Mucosa of stomach (tissue), 1 donor: ENCODE results near the gene PEX1.
A peak's percentile ranks its signal among the peaks of the same experiment; 100 is the strongest.
"Not testable (repeated sequence)": the region's sequence is repeated elsewhere in the genome, so short reads cannot be mapped to it uniquely, and the experiment has no call there.

ENCODE experiments used
- H3K27me3 ChIP-seq: one replicate; pipeline ENCODE4 v1.7.0; 2013; ENCODE audit warnings: mild to moderate bottlenecking, low read length; ENCODE audit not compliant: control insufficient read depth, insufficient read depth
- H3K36me3 ChIP-seq: one replicate; pipeline ENCODE4 v1.7.0; 2013; ENCODE audit warnings: low read length; ENCODE audit not compliant: control insufficient read depth, insufficient read depth
- H3K4me1 ChIP-seq: one replicate; pipeline ENCODE4 v1.7.0; 2013; ENCODE audit warnings: mild to moderate bottlenecking, low read length; ENCODE audit not compliant: control insufficient read depth, insufficient read depth
- H3K4me3 ChIP-seq: one replicate; pipeline ENCODE4 v1.7.0; 2013; ENCODE audit warnings: low read length
- H3K9ac ChIP-seq: one replicate; pipeline ENCODE4 v1.7.0; 2013; ENCODE audit warnings: mild to moderate bottlenecking, low read length, moderate library complexity
- H3K9me3 ChIP-seq: one replicate; pipeline ENCODE4 v1.7.0; 2013; ENCODE audit warnings: mild to moderate bottlenecking, low read length, moderate library complexity; ENCODE audit not compliant: control insufficient read depth
- donor health status: Pancreatic carcinoma.

The PEX1 gene

DNA sequence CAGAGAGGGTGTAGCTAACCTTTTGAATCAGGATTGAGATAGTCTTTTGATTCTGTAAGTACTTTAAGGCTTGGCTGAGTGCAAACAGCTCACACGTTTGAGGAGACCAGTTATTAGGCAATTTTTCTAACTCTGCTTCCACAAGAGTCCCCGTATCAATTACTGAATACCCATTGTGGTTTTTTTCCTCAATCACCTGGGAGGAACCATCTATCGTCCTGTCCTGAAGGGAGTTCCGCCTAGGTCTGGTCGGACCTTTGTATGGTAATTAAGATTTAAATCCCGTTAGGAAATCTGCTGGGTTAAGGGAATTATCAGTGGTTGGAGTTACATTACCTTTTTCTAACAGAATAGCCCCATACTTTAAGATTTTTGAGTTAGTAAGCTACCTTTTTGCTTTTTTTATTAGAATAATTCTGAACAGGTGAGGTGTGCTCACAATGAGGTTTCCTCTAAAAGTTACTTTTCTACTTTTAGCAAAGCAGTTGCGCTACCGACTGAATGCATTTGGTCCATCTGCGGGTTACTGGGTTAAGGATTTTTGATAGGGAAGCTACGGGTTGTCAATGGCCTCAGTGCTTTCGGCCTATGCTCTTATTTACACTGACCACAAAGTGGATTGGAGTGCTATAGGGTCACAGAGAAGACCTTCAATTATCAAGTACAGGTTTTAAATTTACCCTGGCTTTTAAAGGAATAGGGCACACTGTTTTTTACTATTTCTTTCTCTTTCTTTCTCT, 52.3 kb downstream of the PEX1 start:
- H3K4me3 ChIP-seq, H3K9me3 ChIP-seq, H3K36me3 ChIP-seq, H3K27me3 ChIP-seq, H3K4me1 ChIP-seq, H3K9ac ChIP-seq: not testable (repeated sequence)

DNA sequence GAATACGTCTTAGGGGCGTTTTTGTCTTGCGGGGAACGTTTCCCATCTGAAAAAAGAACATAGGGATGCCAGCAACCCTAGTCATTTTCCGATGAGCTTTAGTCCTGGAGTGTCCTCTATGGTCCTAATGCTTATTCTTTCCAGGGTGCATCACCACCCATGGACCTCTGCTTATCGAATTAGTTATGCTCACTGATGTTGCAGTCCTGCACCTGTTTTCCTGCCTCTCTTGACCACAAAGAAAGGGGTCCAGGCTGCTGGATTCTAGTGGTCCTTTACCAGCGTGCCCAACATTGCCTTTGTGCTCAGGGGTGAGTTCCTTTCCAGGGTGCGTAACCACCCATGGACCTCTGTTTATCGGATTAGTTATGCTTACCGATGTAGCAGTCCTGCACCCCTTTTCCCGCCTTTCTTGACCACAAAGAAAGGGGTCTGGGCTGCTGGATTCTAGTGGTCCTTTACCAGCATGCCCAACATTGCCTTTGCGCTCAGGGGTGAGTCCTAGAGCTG, 53.0 kb downstream of the PEX1 start:
- H3K36me3 ChIP-seq, H3K4me3 ChIP-seq, H3K4me1 ChIP-seq, H3K9me3 ChIP-seq, H3K27me3 ChIP-seq, H3K9ac ChIP-seq: not testable (repeated sequence)

DNA sequence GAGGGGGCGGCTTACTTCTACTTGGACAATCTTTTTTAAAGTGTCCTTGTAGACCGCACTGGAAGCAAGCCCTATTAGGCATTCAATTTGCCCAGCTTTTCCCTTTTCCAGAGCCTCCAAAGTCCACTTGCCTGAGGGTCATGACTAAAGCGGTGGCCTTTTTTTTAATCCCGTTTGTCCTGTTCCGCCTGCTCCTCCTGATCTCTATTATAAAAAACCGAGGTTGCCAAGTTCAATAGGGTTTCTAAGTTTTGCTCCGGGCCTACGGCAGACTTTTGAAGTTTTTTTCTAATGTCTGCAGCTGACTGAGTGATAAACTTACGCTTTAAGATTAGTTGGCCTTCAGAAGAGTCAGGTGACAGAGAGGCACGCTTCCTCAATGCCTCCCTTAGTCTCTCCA, 54.3 kb downstream of the PEX1 start:
- not testable (repeated sequence) for H3K9me3 ChIP-seq, H3K4me1 ChIP-seq, H3K9ac ChIP-seq, H3K27me3 ChIP-seq, H3K36me3 ChIP-seq, H3K4me3 ChIP-seq

DNA sequence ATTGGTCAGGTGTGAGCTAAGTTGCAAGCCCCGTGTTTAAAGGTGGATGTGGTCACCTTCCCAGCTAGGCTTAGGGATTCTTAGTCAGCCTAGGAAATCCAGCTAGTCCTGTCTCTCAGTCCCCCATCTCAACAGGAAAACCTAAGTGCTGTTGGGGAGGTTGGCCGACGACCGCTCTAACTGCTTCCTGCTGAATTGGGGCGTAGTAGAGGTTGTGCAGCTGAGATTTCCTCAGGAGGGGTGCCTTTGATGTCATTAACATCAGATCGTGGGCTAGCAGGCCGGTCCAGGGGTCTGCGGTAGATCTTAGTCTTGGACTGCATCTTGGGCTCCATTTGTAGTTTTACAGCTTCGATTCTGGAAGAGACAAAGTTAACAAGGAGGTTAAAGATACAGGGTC, 59.7 kb downstream of the PEX1 start:
- not testable (repeated sequence) for H3K27me3 ChIP-seq, H3K36me3 ChIP-seq, H3K9ac ChIP-seq, H3K9me3 ChIP-seq, H3K4me3 ChIP-seq, H3K4me1 ChIP-seq

DNA sequence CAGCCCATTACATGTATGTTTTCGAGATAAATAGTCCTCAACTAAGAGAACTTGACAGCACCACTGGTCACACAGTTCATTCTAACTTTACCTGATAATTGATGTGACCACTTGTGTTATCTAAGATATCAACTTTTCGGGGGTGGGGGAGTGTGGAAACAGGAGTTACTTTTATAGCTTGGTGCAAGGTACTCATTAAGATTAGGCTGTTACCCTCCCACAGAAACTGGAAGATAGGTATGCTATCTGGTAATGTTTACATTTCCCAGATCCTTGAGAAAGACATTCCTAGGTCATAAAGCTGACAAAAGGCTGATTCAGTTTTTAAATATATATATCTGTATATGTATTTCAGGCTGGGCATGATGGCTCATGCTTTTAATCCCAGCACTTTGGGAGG, 61.6 kb downstream of the PEX1 start:
- H3K9ac ChIP-seq: no peak overlapping the region
- no peaks in the 10 kb centered on the region for H3K9me3 ChIP-seq
- no peaks in the 10 kb centered on the region for H3K4me1 ChIP-seq
- H3K4me3 ChIP-seq: no peak overlapping the region
- no peaks in the 10 kb centered on the region for H3K27me3 ChIP-seq
- no peaks in the 10 kb centered on the region for H3K36me3 ChIP-seq

DNA sequence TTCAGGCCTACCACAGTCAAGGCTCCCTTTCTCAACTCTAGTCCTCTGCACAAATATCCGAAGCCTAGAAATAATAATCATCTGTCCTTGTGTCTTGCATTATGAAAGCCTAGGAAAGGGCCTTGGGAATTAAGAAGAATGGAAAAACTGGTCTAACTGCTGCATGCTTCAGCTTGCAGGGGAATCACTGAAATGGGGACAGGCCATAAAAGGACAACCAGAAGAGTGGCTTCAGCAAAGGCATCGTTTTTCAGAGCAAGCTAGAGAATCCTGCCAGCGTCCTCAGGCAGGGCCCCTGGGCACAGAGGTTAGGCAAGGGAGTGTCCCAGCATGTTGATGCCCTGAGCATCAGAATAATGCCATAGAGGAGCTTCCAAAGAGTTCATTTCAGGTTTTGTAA, 63.8 kb downstream of the PEX1 start:
- H3K4me3 ChIP-seq: no peak overlapping the region
- H3K4me1 ChIP-seq: peaks cover 6% of the 10 kb centered on the region
- H3K36me3 ChIP-seq: no peaks in the 10 kb centered on the region
- no peaks in the 10 kb centered on the region for H3K9me3 ChIP-seq
- no peaks in the 10 kb centered on the region for H3K27me3 ChIP-seq
- no peak overlapping the region for H3K9ac ChIP-seq

DNA sequence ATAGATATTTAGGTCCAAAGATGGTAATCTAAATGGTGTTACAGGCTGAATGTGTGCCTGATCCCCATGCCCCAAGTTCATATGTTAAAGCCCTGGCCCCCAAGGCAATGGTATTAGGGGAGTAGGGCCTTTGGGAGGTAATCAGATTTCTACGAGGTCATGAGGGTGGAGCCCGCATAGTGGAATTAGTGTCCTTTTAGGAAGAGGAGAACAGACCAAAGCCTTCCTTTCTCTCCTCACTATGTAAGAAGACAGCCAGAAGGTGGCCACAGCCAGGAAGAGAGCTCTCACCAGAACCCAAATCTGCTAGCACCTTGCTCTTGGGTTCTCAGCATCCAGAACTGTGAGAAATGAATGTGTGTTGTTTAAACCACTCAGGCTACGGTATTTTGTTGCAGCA, 65.8 kb downstream of the PEX1 start:
- no peaks in the 10 kb centered on the region for H3K9me3 ChIP-seq
- no peak overlapping the region for H3K9ac ChIP-seq
- no peak overlapping the region for H3K4me3 ChIP-seq
- H3K4me1 ChIP-seq: peaks cover 6% of the 10 kb centered on the region
- H3K27me3 ChIP-seq: no peaks in the 10 kb centered on the region
- H3K36me3 ChIP-seq: no peaks in the 10 kb centered on the region

DNA sequence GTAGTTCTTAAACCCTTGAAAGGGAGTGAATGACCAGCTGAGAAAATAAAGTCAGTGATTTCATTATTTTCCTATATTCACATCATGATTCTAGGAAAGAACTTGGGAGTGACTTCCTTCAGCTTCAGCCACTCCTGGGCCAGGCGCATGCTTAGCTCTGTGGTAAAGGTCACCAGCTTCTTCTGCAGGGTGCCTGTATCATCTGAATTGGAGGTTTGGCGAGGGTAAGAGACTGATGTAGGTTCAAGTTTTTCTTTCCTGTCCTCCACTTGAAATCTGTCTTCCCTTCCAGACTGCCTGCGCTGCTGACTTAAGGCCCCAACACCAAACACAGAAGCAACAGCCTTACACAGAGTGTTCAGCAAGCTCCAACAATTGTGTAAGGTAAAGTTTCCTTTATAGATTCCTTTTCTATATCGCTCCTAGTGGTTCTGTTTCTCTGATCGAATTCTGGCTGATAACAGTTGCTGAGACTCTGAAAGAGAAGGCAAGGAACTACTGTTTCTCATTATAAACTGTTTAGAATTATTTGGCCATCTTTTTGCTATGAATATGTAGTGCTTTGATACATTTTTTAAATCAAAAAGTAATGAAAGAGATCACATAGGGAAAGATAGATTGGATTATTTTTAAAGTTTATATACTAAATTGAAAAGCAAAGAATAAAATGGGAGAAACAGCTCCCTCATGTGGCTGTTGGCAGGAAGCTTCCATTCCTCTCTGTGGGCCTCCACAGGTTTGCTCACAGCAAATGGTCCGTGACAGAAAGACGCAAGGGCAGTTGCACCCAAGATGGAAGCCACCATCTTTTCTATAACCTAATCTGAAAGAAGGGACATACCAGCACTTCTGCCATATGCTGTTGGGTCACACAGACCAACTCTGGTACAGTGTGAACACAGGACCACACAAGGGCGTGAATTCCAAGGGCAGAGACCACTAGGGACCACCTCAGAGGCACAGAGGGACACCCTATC, 67.0 kb downstream of the PEX1 start:
- H3K36me3 ChIP-seq: peaks cover 3% of the 10 kb centered on the region
- H3K9ac ChIP-seq: peak overlapping the region; percentile 47
- H3K4me3 ChIP-seq: no peak overlapping the region

DNA sequence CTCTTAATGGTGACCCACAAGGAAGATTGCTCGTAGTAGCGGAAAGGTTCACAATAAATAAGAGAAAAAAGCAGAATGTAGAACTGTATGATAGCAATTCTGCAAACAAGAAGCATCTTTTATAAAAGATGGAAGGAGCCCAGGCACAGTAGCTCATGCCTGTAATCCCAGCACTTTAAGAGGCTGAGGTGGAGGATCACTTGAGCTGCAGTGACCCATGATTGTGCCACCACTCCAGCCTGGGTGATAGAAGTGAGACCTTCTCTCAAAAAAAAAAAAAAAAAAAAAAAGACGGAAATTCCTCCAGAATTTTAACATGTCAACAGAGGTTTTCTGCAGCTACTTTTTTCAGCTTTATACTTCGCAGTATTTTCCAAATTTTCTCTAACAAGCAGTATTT, 67.8 kb downstream of the PEX1 start:
- H3K4me3 ChIP-seq: no peak overlapping the region
- no peaks in the 10 kb centered on the region for H3K27me3 ChIP-seq
- peaks cover 6% of the 10 kb centered on the region for H3K4me1 ChIP-seq
- peaks cover 4% of the 10 kb centered on the region for H3K36me3 ChIP-seq
- H3K9ac ChIP-seq: no peak overlapping the region
- H3K9me3 ChIP-seq: no peaks in the 10 kb centered on the region

More for the DNA sequence above, 67.0 kb downstream of the PEX1 start:
- no peaks in the 10 kb centered on the region for H3K9me3 ChIP-seq
- H3K27me3 ChIP-seq: no peaks in the 10 kb centered on the region
- H3K4me1 ChIP-seq: peaks cover 6% of the 10 kb centered on the region

DNA sequence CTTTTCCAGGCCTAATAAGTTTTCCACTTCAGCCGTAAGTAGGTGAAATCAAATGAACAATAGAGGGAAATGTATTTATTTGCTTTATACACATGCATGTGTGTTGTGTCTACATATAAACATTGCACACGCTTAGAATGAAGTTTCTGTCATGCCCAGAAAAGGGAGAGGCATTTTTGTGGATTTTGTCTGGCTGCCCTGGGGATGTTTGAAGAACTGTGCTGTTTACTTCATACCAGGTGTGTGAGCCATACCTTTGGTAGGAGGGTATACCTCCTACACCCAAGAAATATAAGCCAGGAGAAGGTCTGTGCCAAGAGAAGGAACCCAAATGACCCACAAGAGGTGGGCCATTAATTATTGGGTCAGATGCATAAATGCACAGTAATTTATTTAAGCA, 68.2 kb downstream of the PEX1 start:
- Histone ChIP-seq H3K9ac (no peak overlapping the region), H3K36me3 (peaks cover 4% of the 10 kb centered on the region), H3K27me3 (no peaks in the 10 kb centered on the region), H3K9me3 (no peaks in the 10 kb centered on the region), H3K4me3 (no peak overlapping the region), H3K4me1 (peaks cover 6% of the 10 kb centered on the region)

DNA sequence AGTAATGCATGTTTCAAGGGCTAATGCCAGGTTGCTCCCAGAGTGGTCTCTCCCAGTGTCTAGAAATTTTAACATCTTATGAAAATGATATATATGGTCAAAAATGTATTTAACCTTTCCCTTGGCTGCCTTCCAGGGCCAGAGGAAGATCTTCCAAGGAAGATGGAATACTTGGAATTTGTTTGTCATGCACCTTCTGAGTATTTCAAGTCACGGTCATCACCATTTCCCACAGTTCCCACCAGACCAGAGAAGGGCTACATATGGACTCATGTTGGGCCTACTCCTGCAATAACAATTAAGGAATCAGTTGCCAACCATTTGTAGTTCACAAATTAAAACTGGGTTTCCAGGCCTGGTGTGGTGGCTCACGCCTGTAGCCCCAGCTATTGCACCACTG, 72.1 kb downstream of the PEX1 start:
- Histone ChIP-seq H3K9me3 (no peaks in the 10 kb centered on the region), H3K4me3 (no peak overlapping the region), H3K36me3 (peaks cover 4% of the 10 kb centered on the region), H3K27me3 (no peaks in the 10 kb centered on the region), H3K9ac (no peak overlapping the region), H3K4me1 (peaks cover 4% of the 10 kb centered on the region)

DNA sequence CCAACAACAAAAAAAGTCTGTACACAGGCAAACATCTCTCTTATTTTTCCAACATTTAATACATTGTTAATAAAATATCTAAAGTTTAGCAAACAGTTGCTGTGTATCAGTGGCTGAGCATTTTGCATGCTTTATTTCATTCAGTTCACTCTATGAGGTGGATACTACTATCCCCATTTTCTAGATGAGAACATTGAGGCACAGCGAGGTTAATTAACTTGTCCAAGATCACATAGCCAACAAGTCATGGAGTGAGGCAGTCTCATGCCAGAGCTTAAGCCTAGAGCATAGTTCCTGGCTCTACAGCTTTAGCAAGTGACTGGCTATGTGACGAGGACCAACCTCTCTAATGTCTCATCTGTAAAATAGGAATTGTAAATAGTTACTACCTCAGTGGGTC, 76.7 kb downstream of the PEX1 start:
- Histone ChIP-seq H3K27me3 (no peaks in the 10 kb centered on the region), H3K4me3 (no peak overlapping the region), H3K9ac (no peak overlapping the region), H3K36me3 (peaks cover 14% of the 10 kb centered on the region), H3K9me3 (no peaks in the 10 kb centered on the region), H3K4me1 (peaks cover 3% of the 10 kb centered on the region)
